Measurements from ENCODE around the gene ARHGAP36. TPM values are rescaled to one million over a fixed set of nuclear protein-coding genes. Genes with fewer than 3 reads are reported as not detected.
A peak's percentile ranks its signal among the peaks of the same experiment; 100 is the strongest.

Gene ARHGAP36
- total and polyA plus RNA-seq, 2 donors (not counting 3 experiments of a cell fraction or from before 2014, with no cell fraction given), result not detected

DNA sequence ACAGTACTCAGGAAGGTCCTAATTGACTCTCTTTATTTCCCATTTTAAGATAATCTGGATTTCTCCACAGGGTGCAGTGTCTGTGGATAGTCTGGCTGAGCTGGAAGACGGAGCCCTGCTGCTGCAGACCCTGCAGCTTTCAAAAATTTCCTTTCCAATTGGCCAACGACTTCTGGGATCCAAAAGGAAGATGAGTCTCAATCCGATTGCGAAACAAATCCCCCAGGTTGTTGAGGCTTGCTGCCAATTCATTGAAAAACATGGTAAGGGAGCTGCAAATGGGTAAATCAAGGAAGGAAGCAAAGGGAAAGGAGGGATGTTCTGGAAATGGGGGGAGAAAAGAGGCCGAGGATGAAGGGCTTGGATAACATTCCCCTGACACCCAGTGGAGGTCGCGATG lies 26.0 kb downstream of the ARHGAP36 start:
- FAIRE-seq (no peak), DNase-seq (ENCODE audit: low read depth, low spot score) (no peak)
- dilution Hi-C loops (cut with MboI; ENCODE audit: extremely low pct_ligation_motif_present, low sequenced_read_pairs) (no loop called here), intact Hi-C loops (cut with micrococcal nuclease) (no loop called here)
- Histone ChIP-seq H3K4me1 (ENCODE audit: control insufficient read depth, extremely low read depth, insufficient read depth, low read length) (no peaks in the 10 kb centered on the region), H4K20me1 (replicated peaks; ENCODE audit: control insufficient read depth, extremely low read depth, insufficient read depth, low read length) (no peaks in the 10 kb centered on the region), H3K79me2 (ENCODE audit: control insufficient read depth, insufficient read depth, low read length) (no peaks in the 10 kb centered on the region), H3K9ac (replicated peaks; ENCODE audit: extremely low read depth, insufficient read depth, low read length) (no peak overlapping the region), H2AFZ (ENCODE audit: low read depth, low read length) (no peak overlapping the region), H3K36me3 (ENCODE audit: control insufficient read depth in 2 of 2, extremely low read depth in 1 of 2, insufficient read depth in 2 of 2, low read length in 2 of 2) (no peaks in the 10 kb centered on the region), H3K27me3 (ENCODE audit: control insufficient read depth in 2 of 2, insufficient read depth in 2 of 2, low read length in 2 of 2) (peaks cover 3 to 5% of the 10 kb centered on the region in 2 experiments), H3K9me1 (replicated peaks; ENCODE audit: control insufficient read depth, extremely low read depth, insufficient read depth, low read length) (no peaks in the 10 kb centered on the region), H3K4me3 (replicated peaks in 1 of 3; ENCODE audit: insufficient read depth in 1 of 3, low read depth in 1 of 3, low read length in 3 of 3) (no peak overlapping the region), H3K4me2 (ENCODE audit: insufficient read depth, low read length) (no peak overlapping the region), H3K9me3 (replicated peaks; ENCODE audit: control insufficient read depth, insufficient read depth, low read length) (no peaks in the 10 kb centered on the region), H3K27ac (ENCODE audit: insufficient read depth, low read depth, low read length) (no peak overlapping the region)
- TF ChIP-seq, protein P1, sequence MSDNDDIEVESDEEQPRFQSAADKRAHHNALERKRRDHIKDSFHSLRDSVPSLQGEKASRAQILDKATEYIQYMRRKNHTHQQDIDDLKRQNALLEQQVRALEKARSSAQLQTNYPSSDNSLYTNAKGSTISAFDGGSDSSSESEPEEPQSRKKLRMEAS (IDR thresholded peaks at IDR 0.05; ENCODE audit: insufficient read depth, insufficient read length), result no peak
- no TSS peak for BruUV-seq (replicated peaks)
- POLR2A ChIA-PET, result no interaction called here
- CTCF ChIA-PET, result no interaction called here

DNA sequence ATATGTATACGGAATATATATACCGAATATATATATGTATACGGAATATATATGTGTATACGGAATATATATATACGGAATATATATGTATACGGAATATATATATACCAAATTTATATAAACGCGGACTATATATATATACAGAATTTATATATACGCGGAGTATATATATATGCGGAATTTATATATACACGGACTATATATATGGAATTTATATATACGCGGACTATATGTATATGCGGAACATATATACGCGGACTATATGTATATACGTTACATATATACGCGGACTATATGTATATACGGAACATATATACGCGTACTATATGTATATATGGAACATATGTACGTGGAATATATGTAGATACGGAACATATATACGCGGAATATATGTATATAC lies 78.6 kb downstream of the ARHGAP36 start:
- Histone ChIP-seq H3K9ac (replicated peaks; ENCODE audit: extremely low read depth, insufficient read depth, low read length) (no peak overlapping the region), H3K27me3 (ENCODE audit: control insufficient read depth in 2 of 2, insufficient read depth in 2 of 2, low read length in 2 of 2) (no peaks in the 10 kb centered on the region), H3K36me3 (ENCODE audit: control insufficient read depth in 2 of 2, extremely low read depth in 1 of 2, insufficient read depth in 2 of 2, low read length in 2 of 2) (no peaks in the 10 kb centered on the region), H3K9me3 (replicated peaks; ENCODE audit: control insufficient read depth, insufficient read depth, low read length) (no peaks in the 10 kb centered on the region), H3K4me2 (ENCODE audit: insufficient read depth, low read length) (no peak overlapping the region), H2AFZ (ENCODE audit: low read depth, low read length) (no peak overlapping the region), H3K9me1 (replicated peaks; ENCODE audit: control insufficient read depth, extremely low read depth, insufficient read depth, low read length) (no peaks in the 10 kb centered on the region), H3K4me3 (replicated peaks in 1 of 3; ENCODE audit: insufficient read depth in 1 of 3, low read depth in 1 of 3, low read length in 3 of 3) (no peak overlapping the region), H3K4me1 (ENCODE audit: control insufficient read depth, extremely low read depth, insufficient read depth, low read length) (no peaks in the 10 kb centered on the region), H4K20me1 (replicated peaks; ENCODE audit: control insufficient read depth, extremely low read depth, insufficient read depth, low read length) (no peaks in the 10 kb centered on the region), H3K27ac (ENCODE audit: insufficient read depth, low read depth, low read length) (no peak overlapping the region), H3K79me2 (ENCODE audit: control insufficient read depth, insufficient read depth, low read length) (no peaks in the 10 kb centered on the region)
- FAIRE-seq (peak; percentile 26), DNase-seq (ENCODE audit: low read depth, low spot score) (no peak)
- POLR2A ChIA-PET, result no interaction called here
- dilution Hi-C loops (cut with MboI; ENCODE audit: extremely low pct_ligation_motif_present, low sequenced_read_pairs) (no loop called here), intact Hi-C loops (cut with micrococcal nuclease) (no loop called here)
- CTCF ChIA-PET, result no interaction called here
- TF ChIP-seq FOS (IDR thresholded peaks at IDR 0.05; ENCODE audit: borderline replicate concordance, insufficient read depth, low read length) (no peak), POLR2A (IDR thresholded peaks at IDR 0.05; ENCODE audit: low read depth, low read length) (no peak), POLR2AphosphoS5 (IDR thresholded peaks at IDR 0.05; ENCODE audit: insufficient read depth, low read depth, low read length) (no peak), EZH2 (IDR thresholded peaks at IDR 0.05; ENCODE audit: borderline replicate concordance, low read depth, low read length, severe bottlenecking) (no peak), JUN (IDR thresholded peaks at IDR 0.05; ENCODE audit: borderline replicate concordance, insufficient read depth, insufficient read length, low read depth) (no peak), MYC (IDR thresholded peaks at IDR 0.05; ENCODE audit: low read depth, low read length) (no peak), GATA2 (IDR thresholded peaks at IDR 0.05; ENCODE audit: insufficient read depth, insufficient read length, low read depth, low read length) (no peak)
- TF ChIP-seq, protein P2, sequence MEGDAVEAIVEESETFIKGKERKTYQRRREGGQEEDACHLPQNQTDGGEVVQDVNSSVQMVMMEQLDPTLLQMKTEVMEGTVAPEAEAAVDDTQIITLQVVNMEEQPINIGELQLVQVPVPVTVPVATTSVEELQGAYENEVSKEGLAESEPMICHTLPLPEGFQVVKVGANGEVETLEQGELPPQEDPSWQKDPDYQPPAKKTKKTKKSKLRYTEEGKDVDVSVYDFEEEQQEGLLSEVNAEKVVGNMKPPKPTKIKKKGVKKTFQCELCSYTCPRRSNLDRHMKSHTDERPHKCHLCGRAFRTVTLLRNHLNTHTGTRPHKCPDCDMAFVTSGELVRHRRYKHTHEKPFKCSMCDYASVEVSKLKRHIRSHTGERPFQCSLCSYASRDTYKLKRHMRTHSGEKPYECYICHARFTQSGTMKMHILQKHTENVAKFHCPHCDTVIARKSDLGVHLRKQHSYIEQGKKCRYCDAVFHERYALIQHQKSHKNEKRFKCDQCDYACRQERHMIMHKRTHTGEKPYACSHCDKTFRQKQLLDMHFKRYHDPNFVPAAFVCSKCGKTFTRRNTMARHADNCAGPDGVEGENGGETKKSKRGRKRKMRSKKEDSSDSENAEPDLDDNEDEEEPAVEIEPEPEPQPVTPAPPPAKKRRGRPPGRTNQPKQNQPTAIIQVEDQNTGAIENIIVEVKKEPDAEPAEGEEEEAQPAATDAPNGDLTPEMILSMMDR (IDR thresholded peaks at IDR 0.05; ENCODE audit: extremely low read depth in 1 of 2, insufficient read depth in 1 of 2, low read depth in 1 of 2, low read length in 2 of 2), result no peak
- TF ChIP-seq, protein P1 (IDR thresholded peaks at IDR 0.05; ENCODE audit: insufficient read depth, insufficient read length), result no peak
- BruUV-seq (replicated peaks), result no TSS peak

Measured in endothelial cell of umbilical vein (primary cell).